ENCODE measurements around the gene FBXO42. TPM values are rescaled to one million over a fixed set of nuclear protein-coding genes. Genes with fewer than 3 reads are reported as not detected.

FBXO42 gene
- total and polyA plus RNA-seq, 2 of the 13 experiments (the other 11 are each of a cell fraction or from before 2014, with no cell fraction given): 7.6 to 17.5 TPM

DNA sequence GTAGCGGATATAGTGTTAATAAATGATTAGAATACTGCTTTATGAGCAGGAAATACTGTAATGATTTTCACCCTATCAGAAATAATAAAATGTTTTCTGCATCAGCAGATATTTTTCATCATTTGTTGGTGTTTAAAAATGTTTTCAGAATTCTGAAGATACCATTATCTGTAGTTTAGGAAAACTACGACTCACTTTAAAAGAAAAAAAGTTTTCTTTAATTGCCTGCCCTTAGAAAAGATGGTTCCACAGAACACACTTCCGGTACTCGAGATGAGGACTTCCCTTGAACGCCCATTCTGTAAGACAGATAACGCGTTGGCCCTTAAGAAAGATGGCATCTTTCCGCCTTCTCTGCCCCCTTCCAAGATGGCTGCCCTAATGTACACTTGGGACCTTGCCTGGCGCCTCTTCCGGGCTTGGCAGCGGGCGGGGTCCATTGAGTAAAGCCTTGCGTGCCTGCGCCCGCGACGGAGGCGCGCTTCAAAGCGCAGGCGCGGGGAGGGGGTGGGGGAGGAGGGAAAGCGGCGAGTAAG lies 14.5 kb upstream of the FBXO42 start, which contains the start of gene SZRD1 (continued):
- TF ChIP-seq MTF1 (CRISPR knock-in tag; IDR thresholded peaks at IDR 0.05) (no peak), MBNL3 (CRISPR knock-in tag; conservative IDR thresholded peaks at IDR 0.05) (no peak), MTF2 (CRISPR knock-in tag; IDR thresholded peaks at IDR 0.05; ENCODE audit: borderline replicate concordance) (no peak), SIN3A (IDR thresholded peaks at IDR 0.05; ENCODE audit: borderline replicate concordance, low read depth, low read length) (no peak), HNRNPL (IDR thresholded peaks at IDR 0.05; ENCODE audit: low read depth, low read length) (no peak), RFX5 (IDR thresholded peaks at IDR 0.05; ENCODE audit: low read depth, low read length) (0 out of 2 replicates have a peak, but pooled peaks have one; percentile 17), EP300 (IDR thresholded peaks at IDR 0.05; ENCODE audit: low read depth in 2 of 2, low read length in 2 of 2) (no peak; a peak in 1 of 4 replicates), EP300 (CRISPR knock-in tag; IDR thresholded peaks at IDR 0.05; ENCODE audit: borderline replicate concordance) (no peak), ZNF292 (CRISPR knock-in tag; IDR thresholded peaks at IDR 0.05; ENCODE audit: borderline replicate concordance, low read depth) (no peak), ZNF326 (CRISPR knock-in tag; IDR thresholded peaks at IDR 0.05; ENCODE audit: borderline replicate concordance) (no peak), ZNF572 (CRISPR knock-in tag; IDR thresholded peaks at IDR 0.05) (no peak), ATF7 (IDR thresholded peaks at IDR 0.05) (no peak), ATF7 (CRISPR knock-in tag; IDR thresholded peaks at IDR 0.05) (no peak), IKZF4 (CRISPR knock-in tag; IDR thresholded peaks at IDR 0.05; ENCODE audit: borderline replicate concordance, low read depth, not compliant biosample characterization) (no peak)
- TF ChIP-seq, protein P1, sequence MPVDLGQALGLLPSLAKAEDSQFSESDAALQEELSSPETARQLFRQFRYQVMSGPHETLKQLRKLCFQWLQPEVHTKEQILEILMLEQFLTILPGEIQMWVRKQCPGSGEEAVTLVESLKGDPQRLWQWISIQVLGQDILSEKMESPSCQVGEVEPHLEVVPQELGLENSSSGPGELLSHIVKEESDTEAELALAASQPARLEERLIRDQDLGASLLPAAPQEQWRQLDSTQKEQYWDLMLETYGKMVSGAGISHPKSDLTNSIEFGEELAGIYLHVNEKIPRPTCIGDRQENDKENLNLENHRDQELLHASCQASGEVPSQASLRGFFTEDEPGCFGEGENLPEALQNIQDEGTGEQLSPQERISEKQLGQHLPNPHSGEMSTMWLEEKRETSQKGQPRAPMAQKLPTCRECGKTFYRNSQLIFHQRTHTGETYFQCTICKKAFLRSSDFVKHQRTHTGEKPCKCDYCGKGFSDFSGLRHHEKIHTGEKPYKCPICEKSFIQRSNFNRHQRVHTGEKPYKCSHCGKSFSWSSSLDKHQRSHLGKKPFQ (CRISPR knock-in tag; IDR thresholded peaks at IDR 0.05; ENCODE audit: insufficient replicate concordance): no peak
- TF ChIP-seq, protein P2, sequence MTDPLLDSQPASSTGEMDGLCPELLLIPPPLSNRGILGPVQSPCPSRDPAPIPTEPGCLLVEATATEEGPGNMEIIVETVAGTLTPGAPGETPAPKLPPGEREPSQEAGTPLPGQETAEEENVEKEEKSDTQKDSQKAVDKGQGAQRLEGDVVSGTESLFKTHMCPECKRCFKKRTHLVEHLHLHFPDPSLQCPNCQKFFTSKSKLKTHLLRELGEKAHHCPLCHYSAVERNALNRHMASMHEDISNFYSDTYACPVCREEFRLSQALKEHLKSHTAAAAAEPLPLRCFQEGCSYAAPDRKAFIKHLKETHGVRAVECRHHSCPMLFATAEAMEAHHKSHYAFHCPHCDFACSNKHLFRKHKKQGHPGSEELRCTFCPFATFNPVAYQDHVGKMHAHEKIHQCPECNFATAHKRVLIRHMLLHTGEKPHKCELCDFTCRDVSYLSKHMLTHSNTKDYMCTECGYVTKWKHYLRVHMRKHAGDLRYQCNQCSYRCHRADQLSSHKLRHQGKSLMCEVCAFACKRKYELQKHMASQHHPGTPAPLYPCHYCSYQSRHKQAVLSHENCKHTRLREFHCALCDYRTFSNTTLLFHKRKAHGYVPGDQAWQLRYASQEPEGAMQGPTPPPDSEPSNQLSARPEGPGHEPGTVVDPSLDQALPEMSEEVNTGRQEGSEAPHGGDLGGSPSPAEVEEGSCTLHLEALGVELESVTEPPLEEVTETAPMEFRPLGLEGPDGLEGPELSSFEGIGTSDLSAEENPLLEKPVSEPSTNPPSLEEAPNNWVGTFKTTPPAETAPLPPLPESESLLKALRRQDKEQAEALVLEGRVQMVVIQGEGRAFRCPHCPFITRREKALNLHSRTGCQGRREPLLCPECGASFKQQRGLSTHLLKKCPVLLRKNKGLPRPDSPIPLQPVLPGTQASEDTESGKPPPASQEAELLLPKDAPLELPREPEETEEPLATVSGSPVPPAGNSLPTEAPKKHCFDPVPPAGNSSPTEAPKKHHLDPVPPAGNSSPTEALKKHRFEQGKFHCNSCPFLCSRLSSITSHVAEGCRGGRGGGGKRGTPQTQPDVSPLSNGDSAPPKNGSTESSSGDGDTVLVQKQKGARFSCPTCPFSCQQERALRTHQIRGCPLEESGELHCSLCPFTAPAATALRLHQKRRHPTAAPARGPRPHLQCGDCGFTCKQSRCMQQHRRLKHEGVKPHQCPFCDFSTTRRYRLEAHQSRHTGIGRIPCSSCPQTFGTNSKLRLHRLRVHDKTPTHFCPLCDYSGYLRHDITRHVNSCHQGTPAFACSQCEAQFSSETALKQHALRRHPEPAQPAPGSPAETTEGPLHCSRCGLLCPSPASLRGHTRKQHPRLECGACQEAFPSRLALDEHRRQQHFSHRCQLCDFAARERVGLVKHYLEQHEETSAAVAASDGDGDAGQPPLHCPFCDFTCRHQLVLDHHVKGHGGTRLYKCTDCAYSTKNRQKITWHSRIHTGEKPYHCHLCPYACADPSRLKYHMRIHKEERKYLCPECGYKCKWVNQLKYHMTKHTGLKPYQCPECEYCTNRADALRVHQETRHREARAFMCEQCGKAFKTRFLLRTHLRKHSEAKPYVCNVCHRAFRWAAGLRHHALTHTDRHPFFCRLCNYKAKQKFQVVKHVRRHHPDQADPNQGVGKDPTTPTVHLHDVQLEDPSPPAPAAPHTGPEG (CRISPR knock-in tag; IDR thresholded peaks at IDR 0.05): no peak
- TF ChIP-seq, protein P3, sequence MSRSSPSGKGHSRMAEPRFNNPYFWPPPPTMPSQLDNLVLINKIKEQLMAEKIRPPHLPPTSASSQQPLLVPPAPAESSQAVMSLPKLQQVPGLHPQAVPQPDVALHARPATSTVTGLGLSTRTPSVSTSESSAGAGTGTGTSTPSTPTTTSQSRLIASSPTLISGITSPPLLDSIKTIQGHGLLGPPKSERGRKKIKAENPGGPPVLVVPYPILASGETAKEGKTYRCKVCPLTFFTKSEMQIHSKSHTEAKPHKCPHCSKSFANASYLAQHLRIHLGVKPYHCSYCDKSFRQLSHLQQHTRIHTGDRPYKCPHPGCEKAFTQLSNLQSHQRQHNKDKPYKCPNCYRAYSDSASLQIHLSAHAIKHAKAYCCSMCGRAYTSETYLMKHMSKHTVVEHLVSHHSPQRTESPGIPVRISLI (CRISPR knock-in tag; IDR thresholded peaks at IDR 0.05; ENCODE audit: borderline replicate concordance): peak; percentile 76; the same call in 1 of the 2 replicates
- TF ChIP-seq, protein P4, sequence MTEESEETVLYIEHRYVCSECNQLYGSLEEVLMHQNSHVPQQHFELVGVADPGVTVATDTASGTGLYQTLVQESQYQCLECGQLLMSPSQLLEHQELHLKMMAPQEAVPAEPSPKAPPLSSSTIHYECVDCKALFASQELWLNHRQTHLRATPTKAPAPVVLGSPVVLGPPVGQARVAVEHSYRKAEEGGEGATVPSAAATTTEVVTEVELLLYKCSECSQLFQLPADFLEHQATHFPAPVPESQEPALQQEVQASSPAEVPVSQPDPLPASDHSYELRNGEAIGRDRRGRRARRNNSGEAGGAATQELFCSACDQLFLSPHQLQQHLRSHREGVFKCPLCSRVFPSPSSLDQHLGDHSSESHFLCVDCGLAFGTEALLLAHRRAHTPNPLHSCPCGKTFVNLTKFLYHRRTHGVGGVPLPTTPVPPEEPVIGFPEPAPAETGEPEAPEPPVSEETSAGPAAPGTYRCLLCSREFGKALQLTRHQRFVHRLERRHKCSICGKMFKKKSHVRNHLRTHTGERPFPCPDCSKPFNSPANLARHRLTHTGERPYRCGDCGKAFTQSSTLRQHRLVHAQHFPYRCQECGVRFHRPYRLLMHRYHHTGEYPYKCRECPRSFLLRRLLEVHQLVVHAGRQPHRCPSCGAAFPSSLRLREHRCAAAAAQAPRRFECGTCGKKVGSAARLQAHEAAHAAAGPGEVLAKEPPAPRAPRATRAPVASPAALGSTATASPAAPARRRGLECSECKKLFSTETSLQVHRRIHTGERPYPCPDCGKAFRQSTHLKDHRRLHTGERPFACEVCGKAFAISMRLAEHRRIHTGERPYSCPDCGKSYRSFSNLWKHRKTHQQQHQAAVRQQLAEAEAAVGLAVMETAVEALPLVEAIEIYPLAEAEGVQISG (CRISPR knock-in tag; IDR thresholded peaks at IDR 0.05): peak; percentile 96
